DLD1 (cell line): ENCODE results near the gene STX1A.
"Not testable (repeated sequence)": the region's sequence is repeated elsewhere in the genome, so short reads cannot be mapped to it uniquely, and the experiment has no call there.

Source experiments
- in situ Hi-C: cut with HindIII; loops from 2 replicates; pipeline ENCODE4 v1.10.0; 2017; ENCODE audit warnings: low sequenced_read_pairs

The STX1A gene

DNA sequence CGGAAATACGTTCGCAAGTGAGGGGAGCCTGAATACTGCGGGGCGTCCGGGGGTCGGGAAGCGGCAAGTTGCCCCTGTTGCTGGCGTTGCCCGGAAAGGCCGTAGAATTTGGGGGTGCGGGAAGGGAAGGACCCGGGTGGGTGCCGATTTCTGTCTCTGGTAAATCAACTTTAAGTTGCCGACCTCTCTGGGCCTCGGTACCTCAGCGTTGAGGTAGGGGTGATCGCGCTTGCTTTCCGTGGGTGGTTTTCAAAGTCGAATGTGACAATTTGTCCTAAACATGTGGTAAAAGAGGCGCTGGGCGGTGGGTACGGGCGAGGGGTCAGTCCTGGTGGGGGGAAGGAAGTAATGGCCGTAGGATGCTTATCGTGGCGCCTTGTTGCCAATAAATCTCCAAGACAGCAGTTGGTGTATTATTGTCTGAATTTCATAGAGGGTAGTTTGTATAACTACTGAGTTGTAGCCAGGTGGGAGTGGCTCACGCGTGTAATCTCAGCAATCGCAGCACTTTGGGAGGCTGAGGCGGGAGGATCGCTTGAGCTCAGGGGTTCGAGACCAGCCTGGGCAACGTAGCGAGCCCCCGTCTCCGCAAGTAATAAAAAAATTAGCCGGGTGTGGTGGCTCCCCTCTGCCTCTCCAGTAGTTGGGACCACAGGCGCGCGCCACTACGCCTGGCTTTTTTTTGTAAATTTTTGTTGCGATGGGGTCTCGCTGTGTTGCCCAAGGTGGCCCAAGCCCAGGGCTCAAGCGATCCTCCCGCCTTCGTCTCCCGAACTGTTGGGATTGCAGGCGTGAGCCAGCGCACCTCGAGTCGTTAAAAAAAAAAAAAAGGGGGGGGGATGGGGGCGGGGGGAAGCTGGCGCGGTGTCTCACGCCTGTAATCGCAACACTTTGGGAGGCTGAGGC is 35.4 kb downstream of the STX1A start:
- in situ Hi-C loops: no loop called here

DNA sequence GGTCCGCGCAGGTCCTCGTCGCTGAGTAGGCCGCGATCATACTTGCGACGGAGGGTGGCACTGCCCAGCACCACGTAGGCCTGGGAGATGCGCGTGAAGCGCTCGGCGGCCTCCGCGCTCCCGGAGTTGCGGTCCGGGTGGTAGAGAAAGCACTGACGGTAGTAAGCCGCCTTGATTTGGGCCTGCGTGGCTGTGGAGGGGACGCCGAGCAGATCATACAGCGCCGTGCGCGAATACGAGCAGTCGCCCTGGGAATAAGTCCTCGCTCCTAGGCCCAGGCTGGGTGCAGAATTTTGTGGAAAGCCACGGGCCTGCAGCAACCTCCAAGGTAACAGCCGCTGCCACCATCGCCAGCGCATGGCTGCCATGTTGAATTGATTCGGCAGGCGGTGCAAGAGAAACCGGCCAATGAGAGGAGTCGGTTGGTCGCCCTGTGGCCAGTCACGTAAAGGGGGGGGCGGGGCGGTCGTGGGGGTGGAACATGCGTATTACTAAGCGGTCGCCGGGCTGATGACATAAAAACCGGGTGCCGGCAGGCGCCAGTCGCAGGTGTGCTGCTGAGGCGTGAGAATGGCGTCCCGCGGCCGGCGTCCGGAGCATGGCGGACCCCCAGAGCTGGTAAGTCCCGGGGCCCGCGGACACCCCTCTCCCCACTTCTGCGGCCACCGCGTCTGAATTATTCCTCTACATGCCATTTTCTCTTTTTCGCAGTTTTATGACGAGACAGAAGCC is 36.2 kb downstream of the STX1A start, which contains the start of the genes BUD23 and DNAJC30:
Gene BUD23 (plus strand): TSS at position 542 of the 732 bp plus-strand sequence. CDS start 29 bp downstream, at position 571.
Gene DNAJC30 (minus strand): TSS at position 398 of the 732 bp plus-strand sequence. CDS start 30 bp downstream, at position 368.
- in situ Hi-C loops: no loop called here

- in situ Hi-C loops: no loop called here
Observed at GRCh38 chr7:73682745-73683055, 36.8 kb downstream of the STX1A start.

GRCh38 chr7:73681031-73681430 is 38.4 kb downstream of the STX1A start:
- in situ Hi-C loops: no loop called here

- in situ Hi-C loops: no loop called here
Observed at GRCh38 chr7:73680501-73680900, 39.0 kb downstream of the STX1A start.

DNA sequence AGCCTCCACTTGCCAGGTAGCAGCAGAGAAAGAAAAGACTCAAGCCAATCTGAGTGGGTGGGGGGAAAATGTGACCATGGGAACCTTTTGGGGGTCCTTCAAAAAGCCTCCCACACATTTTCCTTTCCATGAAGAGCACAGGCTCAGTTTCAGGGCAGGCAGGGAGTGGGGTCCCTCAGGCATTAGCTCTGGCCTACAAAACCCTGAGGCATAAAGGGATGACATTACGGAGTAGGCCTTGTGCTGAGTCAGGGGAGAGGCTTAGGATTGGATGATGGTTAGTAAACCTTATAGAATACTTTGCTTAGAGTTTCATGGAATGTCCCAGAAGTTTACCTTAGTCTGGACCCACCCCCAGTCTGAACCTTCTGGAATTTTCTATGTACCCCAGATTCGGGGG is 39.8 kb downstream of the STX1A start:
- in situ Hi-C loops: loop anchor here (10.0 kb wide), 1 partner anchor 75 kb away; no protein-coding TSS in a partner anchor

DNA sequence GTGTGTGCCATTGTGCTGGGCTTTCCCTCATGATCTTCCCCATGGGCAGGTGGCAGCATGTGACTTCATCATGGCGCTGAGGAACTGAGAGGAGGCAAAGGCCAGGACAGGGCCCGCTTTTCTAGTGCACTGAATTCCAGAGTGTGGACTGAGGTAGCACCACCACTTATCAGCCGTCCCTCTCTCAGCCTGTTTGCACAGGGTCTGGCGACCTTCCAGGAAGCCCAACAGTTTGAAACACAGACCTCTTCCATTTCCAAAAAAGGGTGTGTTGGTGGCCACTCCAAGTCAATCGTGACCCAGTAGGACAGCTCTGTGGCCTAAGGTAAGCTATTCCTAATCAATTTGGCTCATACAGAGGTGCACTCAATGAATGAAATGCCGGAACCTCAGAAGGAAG is 40.6 kb downstream of the STX1A start:
- in situ Hi-C loops: loop anchor here (10.0 kb wide), 1 partner anchor 74 kb away; no protein-coding TSS in a partner anchor

- in situ Hi-C loops: loop anchor here (10.0 kb wide), 1 partner anchor 71 kb away; no protein-coding TSS in a partner anchor
Observed at GRCh38 chr7:73676062-73676461, 43.4 kb downstream of the STX1A start.

- in situ Hi-C loops: loop anchor here (10.0 kb wide), 1 partner anchor 70 kb away; no protein-coding TSS in a partner anchor
Observed at GRCh38 chr7:73674468-73675124, 44.9 kb downstream of the STX1A start.

- in situ Hi-C loops: loop anchor here (10.0 kb wide), 1 partner anchor 67 kb away; no protein-coding TSS in a partner anchor
Observed at GRCh38 chr7:73671857-73672445, 47.5 kb downstream of the STX1A start.

DNA sequence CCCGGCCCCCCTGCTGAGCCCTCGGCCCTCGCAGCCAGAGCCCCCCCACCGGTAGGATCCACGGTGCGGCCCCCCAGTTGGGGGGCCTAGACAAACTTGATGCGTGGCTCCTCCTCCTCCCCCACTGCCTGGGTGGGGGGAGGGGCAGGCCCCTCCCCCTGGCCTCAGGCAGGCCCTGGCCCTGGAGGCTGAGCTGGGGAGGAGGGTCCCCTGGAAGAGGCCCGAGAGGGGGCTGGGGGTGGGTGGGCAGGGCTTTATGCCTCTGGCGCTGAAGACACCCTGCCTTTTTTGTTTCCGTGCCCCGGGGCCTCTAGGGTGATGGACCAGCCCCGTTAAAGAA is 48.2 kb downstream of the STX1A start:
- in situ Hi-C loops: loop anchor here (10.0 kb wide), 1 partner anchor 66 kb away; no protein-coding TSS in a partner anchor

GRCh38 chr7:73669858-73670385 is 49.5 kb downstream of the STX1A start:
- in situ Hi-C loops: loop anchor here (10.0 kb wide), 1 partner anchor 65 kb away; no protein-coding TSS in a partner anchor

DNA sequence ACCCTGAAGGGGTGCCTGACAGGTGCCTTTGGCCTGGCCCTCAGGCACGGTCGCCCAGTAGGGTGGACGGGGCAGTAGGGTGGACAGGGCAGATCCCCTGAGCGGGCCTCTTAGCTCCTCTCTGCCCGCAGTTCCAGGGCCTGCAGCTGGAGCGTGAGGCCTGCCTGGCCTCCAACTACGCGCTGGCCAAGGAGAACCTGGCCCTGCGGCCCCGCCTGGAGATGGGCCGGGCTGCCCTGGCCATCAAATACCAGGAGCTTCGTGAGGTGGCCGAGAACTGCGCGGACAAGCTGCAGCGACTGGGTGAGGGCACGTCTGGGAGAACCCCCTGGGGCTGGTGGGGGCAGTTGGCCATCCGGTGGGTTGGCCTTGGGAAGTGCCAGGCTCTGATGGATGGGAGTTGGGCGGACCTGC is 50.2 kb downstream of the STX1A start:
- in situ Hi-C loops: no loop called here

DNA sequence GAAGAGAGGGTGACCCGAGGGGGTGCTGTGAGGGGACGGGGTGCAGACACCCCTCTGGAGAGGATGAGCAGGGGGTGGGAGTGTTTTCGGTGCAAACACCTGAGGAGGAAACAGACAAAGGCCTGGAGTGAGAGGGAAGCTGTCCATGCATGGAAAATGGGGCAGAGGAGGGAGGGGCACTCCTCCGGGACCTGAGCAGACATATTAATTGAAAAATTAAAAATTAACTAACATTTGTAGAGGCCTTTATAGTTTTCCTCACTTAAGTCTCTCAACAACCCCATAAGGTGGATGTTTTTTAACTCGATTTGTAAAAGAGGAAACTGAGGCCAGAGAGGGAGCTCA is 50.6 kb downstream of the STX1A start:
- in situ Hi-C loops: no loop called here

DNA sequence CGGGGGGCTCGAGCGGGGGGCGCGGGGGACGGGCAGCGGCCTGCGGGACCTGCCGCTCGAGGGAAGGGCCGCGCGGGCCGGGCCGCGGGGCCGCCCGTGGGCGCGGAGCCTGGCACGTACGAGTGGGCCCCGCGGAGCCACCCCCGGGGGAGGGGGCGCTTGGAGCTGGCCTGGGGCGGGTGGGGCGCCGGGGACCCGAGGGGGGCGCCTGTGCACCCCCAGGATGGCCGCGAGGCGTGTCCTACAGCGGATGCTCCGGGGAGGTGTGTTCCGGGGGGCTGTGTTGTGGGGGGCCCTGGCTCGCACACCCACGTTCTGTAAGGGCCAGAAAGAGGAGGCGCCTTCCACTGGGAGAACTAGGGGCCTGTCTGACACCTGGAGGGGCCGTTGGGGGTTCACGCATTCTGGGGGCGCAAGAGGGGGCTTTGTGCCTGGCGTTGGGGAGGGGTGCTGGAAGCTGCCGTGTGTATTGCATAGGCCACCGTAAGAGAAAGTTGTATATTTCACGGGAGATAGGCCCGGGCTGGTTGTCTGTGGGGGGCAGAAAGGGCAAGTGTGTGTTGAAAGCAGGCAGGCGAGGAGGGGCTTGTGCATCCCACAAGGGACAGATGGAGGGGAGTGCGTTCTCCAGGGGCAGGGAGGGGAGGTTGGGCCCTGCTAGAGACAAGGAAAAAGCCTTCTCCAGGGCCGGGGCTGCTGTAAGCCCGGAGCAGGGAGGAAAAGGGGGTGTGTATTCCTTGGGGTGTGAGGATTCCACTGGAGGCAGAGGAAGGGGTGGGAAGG is 51.2 kb downstream of the STX1A start:
- in situ Hi-C loops: no loop called here

GRCh38 chr7:73667344-73668102 is 51.9 kb downstream of the STX1A start, which contains the start of gene VPS37D:
TSS of gene VPS37D (plus strand) at chr7:73667831. CDS start at chr7:73667959, 128 bp downstream.
- in situ Hi-C loops: no loop called here

- in situ Hi-C loops: no loop called here
Observed at GRCh38 chr7:73663033-73663432, 56.4 kb downstream of the STX1A start.

DNA sequence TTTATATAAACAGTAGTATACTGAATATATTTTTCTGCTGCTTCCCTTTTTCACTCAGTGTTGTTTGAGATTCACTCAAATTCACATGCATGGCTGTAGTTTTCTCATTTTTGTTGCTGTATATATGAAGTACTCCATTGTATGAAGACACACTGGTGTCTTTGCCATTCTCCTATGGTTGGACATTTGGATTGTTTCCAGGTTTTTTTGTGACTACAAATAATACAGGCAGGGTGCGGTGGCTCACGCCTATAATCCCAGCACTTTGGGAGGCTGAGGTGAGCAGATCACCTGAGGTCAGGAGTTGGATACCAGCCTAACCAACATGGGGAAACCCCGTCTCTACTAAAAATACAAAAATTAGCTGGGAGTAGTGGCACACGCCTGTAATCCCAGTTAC is 58.9 kb downstream of the STX1A start:
- in situ Hi-C loops: not testable (repeated sequence)

GRCh38 chr7:73659983-73660382 is 59.5 kb downstream of the STX1A start:
- in situ Hi-C loops: no loop called here
